Measurements from ENCODE around the gene NAA40.

- TF ChIP-seq CTCF (IDR thresholded peaks at IDR 0.05; ENCODE audit: low read depth, low read length, poor library complexity, severe bottlenecking) (no peak), EZH2phosphoT487 (IDR thresholded peaks at IDR 0.05; ENCODE audit: borderline replicate concordance, low read length) (no peak)
These were observed 3.1 kb downstream of the NAA40 start for GRCh38 chr11:63941901-63942300.

Data from DOHH2 (cell line).